ENCODE results near the gene FLNC.

Gene FLNC

GRCh38 chr7:128844777-128845311 is 14.6 kb downstream of the FLNC start:
- Histone ChIP-seq H3K9me3 (ENCODE audit: control insufficient read depth in 1 of 2, low read length in 2 of 2) (no peaks in the 10 kb centered on the region), H3K27me3 (ENCODE audit: control insufficient read depth in 1 of 2, insufficient read depth in 2 of 2, low read length in 2 of 2) (no peaks in the 10 kb centered on the region), H3K4me1 (ENCODE audit: control insufficient read depth in 1 of 2, insufficient read depth in 2 of 2, low read length in 2 of 2) (no peaks in the 10 kb centered on the region), H3K36me3 (ENCODE audit: control insufficient read depth in 1 of 2, insufficient read depth in 2 of 2, low read length in 2 of 2) (no peaks in the 10 kb centered on the region), H3K9ac (ENCODE audit: low read depth in 1 of 2, low read length in 2 of 2) (no peak overlapping the region), H3K4me3 (ENCODE audit: low read depth in 1 of 2, low read length in 2 of 2) (no peak overlapping the region), H3K27ac (ENCODE audit: low read depth, low read length) (no peak overlapping the region)

DNA sequence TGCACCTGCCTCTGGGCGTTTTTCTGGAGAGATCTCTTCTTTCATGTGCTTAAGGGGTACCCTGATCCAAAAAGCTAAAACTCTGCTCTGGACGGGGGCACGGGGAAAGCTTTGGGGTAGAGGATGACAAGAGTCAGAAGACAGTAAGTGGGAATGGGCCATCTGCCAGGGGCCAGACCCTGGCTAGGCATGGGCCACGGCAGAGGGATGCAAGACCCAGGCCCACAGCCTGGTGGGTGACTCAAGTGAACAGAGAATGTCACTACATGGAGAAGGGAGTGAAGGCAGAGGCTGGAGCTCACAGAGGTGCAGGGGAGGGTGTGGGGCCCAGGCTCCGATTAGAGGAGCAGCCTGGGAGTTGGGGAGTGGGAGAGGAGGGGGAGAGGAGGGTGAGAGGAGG is 15.3 kb downstream of the FLNC start:
- no peaks in the 10 kb centered on the region for H3K9me3 ChIP-seq (ENCODE audit: control insufficient read depth in 1 of 2, low read length in 2 of 2)
- no peak overlapping the region for H3K27ac ChIP-seq (ENCODE audit: low read depth, low read length)
- H3K36me3 ChIP-seq (ENCODE audit: control insufficient read depth in 1 of 2, insufficient read depth in 2 of 2, low read length in 2 of 2): no peaks in the 10 kb centered on the region
- H3K9ac ChIP-seq (ENCODE audit: low read depth in 1 of 2, low read length in 2 of 2): no peak overlapping the region
- no peaks in the 10 kb centered on the region for H3K27me3 ChIP-seq (ENCODE audit: control insufficient read depth in 1 of 2, insufficient read depth in 2 of 2, low read length in 2 of 2)
- H3K4me3 ChIP-seq (ENCODE audit: low read depth in 1 of 2, low read length in 2 of 2): no peak overlapping the region
- H3K4me1 ChIP-seq (ENCODE audit: control insufficient read depth in 1 of 2, insufficient read depth in 2 of 2, low read length in 2 of 2): no peaks in the 10 kb centered on the region

DNA sequence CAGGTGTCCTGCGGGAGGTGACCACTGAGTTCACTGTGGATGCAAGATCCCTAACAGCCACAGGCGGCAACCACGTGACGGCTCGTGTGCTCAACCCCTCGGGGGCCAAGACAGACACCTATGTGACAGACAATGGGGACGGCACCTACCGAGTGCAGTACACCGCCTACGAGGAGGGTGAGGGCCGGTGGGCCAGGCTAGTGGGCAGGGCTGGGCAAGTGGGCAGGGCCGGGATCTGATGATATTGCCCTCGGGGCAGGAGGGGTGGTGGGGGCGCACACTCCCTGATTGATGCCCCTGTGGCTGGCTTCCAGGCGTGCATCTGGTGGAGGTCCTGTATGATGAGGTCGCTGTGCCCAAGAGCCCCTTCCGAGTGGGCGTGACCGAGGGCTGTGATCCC is 15.8 kb downstream of the FLNC start:
- H3K4me3 ChIP-seq (ENCODE audit: low read depth in 1 of 2, low read length in 2 of 2): no peak overlapping the region
- H3K27me3 ChIP-seq (ENCODE audit: control insufficient read depth in 1 of 2, insufficient read depth in 2 of 2, low read length in 2 of 2): no peaks in the 10 kb centered on the region
- H3K27ac ChIP-seq (ENCODE audit: low read depth, low read length): no peak overlapping the region
- no peak overlapping the region for H3K9ac ChIP-seq (ENCODE audit: low read depth in 1 of 2, low read length in 2 of 2)
- H3K36me3 ChIP-seq (ENCODE audit: control insufficient read depth in 1 of 2, insufficient read depth in 2 of 2, low read length in 2 of 2): no peaks in the 10 kb centered on the region
- H3K4me1 ChIP-seq (ENCODE audit: control insufficient read depth in 1 of 2, insufficient read depth in 2 of 2, low read length in 2 of 2): no peaks in the 10 kb centered on the region
- H3K9me3 ChIP-seq (ENCODE audit: control insufficient read depth in 1 of 2, low read length in 2 of 2): no peaks in the 10 kb centered on the region

DNA sequence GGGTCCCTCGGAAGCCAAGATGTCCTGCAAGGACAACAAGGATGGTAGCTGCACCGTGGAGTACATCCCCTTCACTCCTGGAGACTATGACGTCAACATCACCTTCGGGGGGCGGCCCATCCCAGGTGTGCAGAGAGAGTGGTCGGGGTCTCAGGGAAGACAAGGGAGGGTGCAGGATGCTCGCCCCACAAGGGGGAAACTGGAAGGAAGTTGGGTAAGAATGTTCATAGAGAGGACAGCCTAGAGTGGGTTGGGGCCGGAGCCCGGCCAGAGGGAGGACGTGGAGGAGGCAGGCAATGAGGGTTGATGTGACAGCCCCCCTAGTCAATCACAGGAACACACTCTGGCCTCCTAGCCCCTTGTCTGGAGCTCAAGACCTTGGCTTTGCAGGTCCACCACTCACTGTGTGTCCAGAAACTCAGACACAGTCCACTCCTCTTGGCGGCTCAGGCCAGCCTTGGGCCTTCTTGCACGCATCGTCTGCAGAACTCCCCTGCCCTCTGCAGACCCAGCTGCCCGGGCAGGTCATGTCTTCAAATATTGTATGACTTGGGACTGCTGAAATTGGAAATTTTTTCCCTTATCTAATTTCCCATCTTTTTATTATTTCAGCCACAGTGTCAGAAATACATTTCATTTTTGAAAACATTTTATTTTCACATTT is 16.7 kb downstream of the FLNC start:
- H3K4me1 ChIP-seq (ENCODE audit: control insufficient read depth in 1 of 2, insufficient read depth in 2 of 2, low read length in 2 of 2): no peaks in the 10 kb centered on the region
- no peak overlapping the region for H3K27ac ChIP-seq (ENCODE audit: low read depth, low read length)
- H3K9ac ChIP-seq (ENCODE audit: low read depth in 1 of 2, low read length in 2 of 2): no peak overlapping the region
- H3K4me3 ChIP-seq (ENCODE audit: low read depth in 1 of 2, low read length in 2 of 2): no peak overlapping the region
- no peaks in the 10 kb centered on the region for H3K27me3 ChIP-seq (ENCODE audit: control insufficient read depth in 1 of 2, insufficient read depth in 2 of 2, low read length in 2 of 2)
- no peaks in the 10 kb centered on the region for H3K9me3 ChIP-seq (ENCODE audit: control insufficient read depth in 1 of 2, low read length in 2 of 2)
- H3K36me3 ChIP-seq (ENCODE audit: control insufficient read depth in 1 of 2, insufficient read depth in 2 of 2, low read length in 2 of 2): no peaks in the 10 kb centered on the region

GRCh38 chr7:128847721-128848211 is 17.6 kb downstream of the FLNC start:
- no peaks in the 10 kb centered on the region for H3K4me1 ChIP-seq (ENCODE audit: control insufficient read depth in 1 of 2, insufficient read depth in 2 of 2, low read length in 2 of 2)
- no peak overlapping the region for H3K4me3 ChIP-seq (ENCODE audit: low read depth in 1 of 2, low read length in 2 of 2)
- no peak overlapping the region for H3K27ac ChIP-seq (ENCODE audit: low read depth, low read length)
- H3K36me3 ChIP-seq (ENCODE audit: control insufficient read depth in 1 of 2, insufficient read depth in 2 of 2, low read length in 2 of 2): no peaks in the 10 kb centered on the region
- no peaks in the 10 kb centered on the region for H3K27me3 ChIP-seq (ENCODE audit: control insufficient read depth in 1 of 2, insufficient read depth in 2 of 2, low read length in 2 of 2)
- H3K9me3 ChIP-seq (ENCODE audit: control insufficient read depth in 1 of 2, low read length in 2 of 2): no peaks in the 10 kb centered on the region
- H3K9ac ChIP-seq (ENCODE audit: low read depth in 1 of 2, low read length in 2 of 2): no peak overlapping the region

DNA sequence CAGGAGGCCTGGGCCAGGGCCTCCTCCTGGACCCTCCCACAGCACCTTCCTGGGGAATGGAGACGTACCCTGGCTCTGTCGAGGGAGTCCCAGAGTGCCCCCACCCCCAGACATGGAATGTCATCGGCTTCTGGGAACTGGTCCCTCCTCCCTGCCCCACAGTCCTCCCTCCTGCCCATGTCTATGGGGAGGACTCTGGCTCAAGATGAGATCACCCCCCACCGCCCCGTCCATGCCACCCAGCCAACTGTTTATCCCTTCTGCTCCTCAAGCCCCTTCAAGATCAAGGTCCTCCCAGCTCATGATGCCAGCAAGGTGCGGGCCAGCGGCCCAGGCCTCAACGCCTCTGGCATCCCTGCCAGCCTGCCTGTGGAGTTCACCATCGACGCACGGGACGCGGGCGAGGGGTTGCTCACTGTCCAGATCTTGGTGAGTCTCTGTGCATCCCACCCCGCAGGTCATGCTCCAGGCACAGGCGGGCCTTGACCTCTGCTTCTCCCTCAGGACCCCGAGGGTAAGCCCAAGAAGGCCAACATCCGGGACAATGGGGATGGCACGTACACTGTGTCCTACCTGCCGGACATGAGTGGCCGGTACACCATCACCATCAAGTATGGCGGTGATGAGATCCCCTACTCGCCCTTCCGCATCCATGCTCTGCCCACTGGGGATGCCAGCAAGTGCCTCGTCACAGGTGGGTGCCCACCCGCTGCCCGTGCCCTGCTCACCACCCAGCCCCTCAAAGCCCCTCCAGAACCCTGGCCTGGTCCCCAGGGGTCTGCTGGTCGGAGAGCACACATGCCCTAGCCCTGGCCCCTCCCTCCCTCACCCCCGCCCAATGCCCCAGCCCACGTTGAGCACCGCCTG is 18.3 kb downstream of the FLNC start:
- H3K36me3 ChIP-seq (ENCODE audit: control insufficient read depth in 1 of 2, insufficient read depth in 2 of 2, low read length in 2 of 2): no peaks in the 10 kb centered on the region
- H3K9me3 ChIP-seq (ENCODE audit: control insufficient read depth in 1 of 2, low read length in 2 of 2): no peaks in the 10 kb centered on the region
- H3K27me3 ChIP-seq (ENCODE audit: control insufficient read depth in 1 of 2, insufficient read depth in 2 of 2, low read length in 2 of 2): no peaks in the 10 kb centered on the region
- no peak overlapping the region for H3K9ac ChIP-seq (ENCODE audit: low read depth in 1 of 2, low read length in 2 of 2)
- no peak overlapping the region for H3K4me3 ChIP-seq (ENCODE audit: low read depth in 1 of 2, low read length in 2 of 2)
- no peaks in the 10 kb centered on the region for H3K4me1 ChIP-seq (ENCODE audit: control insufficient read depth in 1 of 2, insufficient read depth in 2 of 2, low read length in 2 of 2)
- no peak overlapping the region for H3K27ac ChIP-seq (ENCODE audit: low read depth, low read length)

DNA sequence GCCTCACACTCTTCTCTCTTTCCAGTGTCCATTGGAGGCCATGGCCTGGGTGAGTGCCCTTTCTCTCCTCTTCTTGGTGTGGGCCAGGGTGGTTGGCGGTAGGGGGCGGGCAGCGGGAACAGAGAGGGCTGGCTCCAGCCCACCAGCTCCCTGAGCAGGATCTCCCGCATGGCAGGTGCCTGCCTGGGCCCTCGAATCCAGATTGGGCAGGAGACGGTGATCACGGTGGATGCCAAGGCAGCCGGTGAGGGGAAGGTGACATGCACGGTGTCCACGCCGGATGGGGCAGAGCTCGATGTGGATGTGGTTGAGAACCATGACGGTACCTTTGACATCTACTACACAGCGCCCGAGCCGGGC is 18.9 kb downstream of the FLNC start:
- Histone ChIP-seq H3K9ac (ENCODE audit: low read depth in 1 of 2, low read length in 2 of 2) (no peak overlapping the region), H3K27me3 (ENCODE audit: control insufficient read depth in 1 of 2, insufficient read depth in 2 of 2, low read length in 2 of 2) (no peaks in the 10 kb centered on the region), H3K4me1 (ENCODE audit: control insufficient read depth in 1 of 2, insufficient read depth in 2 of 2, low read length in 2 of 2) (no peaks in the 10 kb centered on the region), H3K27ac (ENCODE audit: low read depth, low read length) (no peak overlapping the region), H3K4me3 (ENCODE audit: low read depth in 1 of 2, low read length in 2 of 2) (no peak overlapping the region), H3K36me3 (ENCODE audit: control insufficient read depth in 1 of 2, insufficient read depth in 2 of 2, low read length in 2 of 2) (no peaks in the 10 kb centered on the region), H3K9me3 (ENCODE audit: control insufficient read depth in 1 of 2, low read length in 2 of 2) (no peaks in the 10 kb centered on the region)

GRCh38 chr7:128849804-128850490 is 19.7 kb downstream of the FLNC start:
- H3K4me3 ChIP-seq (ENCODE audit: low read depth in 1 of 2, low read length in 2 of 2): no peak overlapping the region
- no peaks in the 10 kb centered on the region for H3K36me3 ChIP-seq (ENCODE audit: control insufficient read depth in 1 of 2, insufficient read depth in 2 of 2, low read length in 2 of 2)
- no peak overlapping the region for H3K27ac ChIP-seq (ENCODE audit: low read depth, low read length)
- H3K9me3 ChIP-seq (ENCODE audit: control insufficient read depth in 1 of 2, low read length in 2 of 2): no peaks in the 10 kb centered on the region
- H3K4me1 ChIP-seq (ENCODE audit: control insufficient read depth in 1 of 2, insufficient read depth in 2 of 2, low read length in 2 of 2): no peaks in the 10 kb centered on the region
- no peak overlapping the region for H3K9ac ChIP-seq (ENCODE audit: low read depth in 1 of 2, low read length in 2 of 2)
- no peaks in the 10 kb centered on the region for H3K27me3 ChIP-seq (ENCODE audit: control insufficient read depth in 1 of 2, insufficient read depth in 2 of 2, low read length in 2 of 2)

DNA sequence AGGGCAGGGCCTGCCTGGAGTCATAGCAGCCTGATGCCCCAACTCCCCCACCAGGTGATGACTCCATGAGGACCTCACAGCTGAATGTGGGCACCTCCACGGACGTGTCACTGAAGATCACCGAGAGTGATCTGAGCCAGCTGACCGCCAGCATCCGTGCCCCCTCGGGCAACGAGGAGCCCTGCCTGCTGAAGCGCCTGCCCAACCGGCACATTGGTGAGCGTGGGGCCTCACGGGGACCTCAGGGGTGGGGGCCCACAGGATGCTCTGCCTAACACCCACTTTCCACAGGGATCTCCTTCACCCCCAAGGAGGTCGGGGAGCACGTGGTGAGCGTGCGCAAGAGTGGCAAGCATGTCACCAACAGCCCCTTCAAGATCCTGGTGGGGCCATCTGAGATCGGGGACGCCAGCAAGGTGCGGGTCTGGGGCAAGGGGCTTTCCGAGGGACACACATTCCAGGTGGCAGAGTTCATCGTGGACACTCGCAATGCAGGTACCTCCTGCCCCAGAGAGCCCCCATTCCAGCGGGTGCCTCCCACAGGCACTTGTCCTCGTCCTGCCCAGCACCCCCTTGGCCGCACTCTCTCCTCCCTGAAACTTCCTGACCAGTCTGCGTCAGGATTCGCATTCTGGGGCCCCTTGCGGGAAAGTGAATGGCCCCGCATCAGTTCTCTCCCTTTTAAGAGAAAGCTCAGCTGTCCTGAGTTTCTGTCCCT is 22.5 kb downstream of the FLNC start:
- H3K9me3 ChIP-seq (ENCODE audit: control insufficient read depth in 1 of 2, low read length in 2 of 2): no peaks in the 10 kb centered on the region
- H3K4me1 ChIP-seq (ENCODE audit: control insufficient read depth in 1 of 2, insufficient read depth in 2 of 2, low read length in 2 of 2): no peaks in the 10 kb centered on the region
- no peak overlapping the region for H3K9ac ChIP-seq (ENCODE audit: low read depth in 1 of 2, low read length in 2 of 2)
- H3K27ac ChIP-seq (ENCODE audit: low read depth, low read length): no peak overlapping the region
- no peaks in the 10 kb centered on the region for H3K27me3 ChIP-seq (ENCODE audit: control insufficient read depth in 1 of 2, insufficient read depth in 2 of 2, low read length in 2 of 2)
- H3K36me3 ChIP-seq (ENCODE audit: control insufficient read depth in 1 of 2, insufficient read depth in 2 of 2, low read length in 2 of 2): no peaks in the 10 kb centered on the region
- H3K4me3 ChIP-seq (ENCODE audit: low read depth in 1 of 2, low read length in 2 of 2): no peak overlapping the region

All from duodenal mucosa (tissue), 2 donors.